Mesendoderm (in vitro differentiated cells): ENCODE data around the gene MAT2A.

ENCODE experiments used
- DNase-seq: peaks from one replicate; pipeline ENCODE4 v3.0.0; 2013
- H2AK5ac ChIP-seq: 2 replicates; pipeline ENCODE4 v1.6.1; 2013; ENCODE audit warnings: low read length, inconsistent platforms
- H2BK120ac ChIP-seq: 2 replicates; pipeline ENCODE4 v1.6.1; 2013; ENCODE audit warnings: low read depth, mild to moderate bottlenecking, low read length, moderate library complexity, mixed read lengths
- H2BK15ac ChIP-seq: replicated peaks from 2 replicates; pipeline ENCODE4 v1.6.1; 2013; ENCODE audit warnings: low read depth, mild to moderate bottlenecking, moderate library complexity
- H2BK5ac ChIP-seq: 2 replicates; pipeline ENCODE4 v1.6.1; 2013; ENCODE audit warnings: low read length, inconsistent platforms
- H3K18ac ChIP-seq: 2 replicates; pipeline ENCODE4 v1.6.1; 2013; ENCODE audit warnings: mild to moderate bottlenecking, low read length, mixed read lengths
- H3K23ac ChIP-seq: one replicate; pipeline ENCODE4 v1.6.1; 2013; ENCODE audit warnings: low read length
- H3K27ac ChIP-seq: 2 replicates; pipeline ENCODE4 v1.5.1; 2013; ENCODE audit warnings: low read depth, mild to moderate bottlenecking, inconsistent platforms, low read length, moderate library complexity
- H3K27me3 ChIP-seq: 2 replicates; pipeline ENCODE4 v1.6.1; 2013; ENCODE audit warnings: low read length, control low read depth, mild to moderate bottlenecking, inconsistent platforms; ENCODE audit not compliant: insufficient read depth, poor library complexity
- H3K36me3 ChIP-seq: 2 replicates; pipeline ENCODE4 v1.6.1; 2013; ENCODE audit warnings: low read length, inconsistent platforms; ENCODE audit not compliant: control insufficient read depth, insufficient read depth
- H3K4ac ChIP-seq: one replicate; pipeline ENCODE4 v1.6.1; 2013; ENCODE audit warnings: low read depth, mild to moderate bottlenecking, low read length, moderate library complexity
- H3K4me1 ChIP-seq: 2 replicates; pipeline ENCODE4 v1.6.1; 2013; ENCODE audit warnings: low read depth, low read length, inconsistent platforms; ENCODE audit not compliant: control insufficient read depth
- H3K4me2 ChIP-seq: 2 replicates; pipeline ENCODE4 v1.6.1; 2013; ENCODE audit warnings: low read length
- H3K4me3 ChIP-seq: 2 replicates; pipeline ENCODE4 v1.5.1; 2013; ENCODE audit warnings: mild to moderate bottlenecking, low read length
- H3K56ac ChIP-seq: one replicate; pipeline ENCODE4 v1.6.1; 2013; ENCODE audit warnings: low read length
- H3K79me1 ChIP-seq: 2 replicates; pipeline ENCODE4 v1.6.1; 2013; ENCODE audit warnings: low read length, inconsistent platforms
- H3K79me2 ChIP-seq: 2 replicates; pipeline ENCODE4 v1.6.1; 2013; ENCODE audit warnings: mild to moderate bottlenecking, low read length; ENCODE audit not compliant: control insufficient read depth, insufficient read depth
- H3K9ac ChIP-seq: 2 replicates; pipeline ENCODE4 v1.6.1; 2013; ENCODE audit warnings: low read length, inconsistent platforms
- H4K5ac ChIP-seq: one replicate; pipeline ENCODE4 v1.6.1; 2013; ENCODE audit warnings: low read length
- H4K8ac ChIP-seq: one replicate; pipeline ENCODE4 v1.6.1; 2013; ENCODE audit warnings: low read depth, mild to moderate bottlenecking, control low read depth, low read length, moderate library complexity
- WGBS: extraction: QIAGEN DNeasy Blood & Tissue Kit; methylation state at CpG from one replicate; pipeline ENCODE4 v1.1.7; 2013; ENCODE audit warnings: low lambda C conversion rate, missing lambda C conversion rate; ENCODE audit not compliant: insufficient coverage; ENCODE audit errors: extremely low coverage; 5-methylcytosine and 5-hydroxymethylcytosine counted together

The MAT2A gene

DNA sequence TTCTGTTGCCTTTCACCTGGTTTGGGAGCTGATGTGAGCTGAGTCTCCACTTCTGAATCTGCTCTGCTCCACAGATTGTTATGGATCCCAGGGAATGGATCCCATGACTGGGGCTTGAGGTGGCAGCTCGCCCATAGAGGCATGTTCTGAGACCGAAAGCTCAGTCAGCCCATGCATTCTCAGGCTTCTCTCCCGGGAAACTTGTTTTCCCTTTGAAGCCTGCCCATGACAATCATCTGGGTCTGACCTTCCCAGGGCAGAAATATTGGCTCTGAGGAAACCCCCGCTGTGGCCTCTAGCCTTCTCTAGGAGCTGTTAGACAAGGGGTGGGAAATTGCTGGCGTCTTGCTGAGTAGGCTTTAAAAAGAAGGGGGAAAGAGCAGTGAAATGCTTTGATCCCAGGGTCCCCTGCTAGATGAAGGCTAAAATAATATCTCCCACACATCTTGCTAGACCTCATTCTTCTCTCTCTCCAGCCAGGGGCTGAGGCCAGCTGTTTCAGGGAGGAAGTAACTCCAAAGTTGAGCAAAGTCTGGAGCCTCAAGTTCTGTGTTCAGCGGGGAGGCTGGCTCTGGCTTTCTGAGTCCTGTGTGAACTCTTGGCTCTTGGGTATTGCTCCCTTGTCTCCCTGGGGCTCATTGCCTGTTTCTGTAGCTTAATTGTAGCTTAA lies 40.4 kb downstream of the MAT2A start:
- Histone ChIP-seq H3K18ac (peak overlapping the region; percentile 89), H3K23ac (no peak overlapping the region), H2BK120ac (peak overlapping the region; percentile 86), H3K56ac (peak overlapping the region; percentile 95), H3K9ac (peak overlapping the region; percentile 76), H3K27ac (peak overlapping the region; percentile 93), H3K4me3 (no peak overlapping the region), H3K79me1 (peaks cover 9% of the 10 kb centered on the region), H3K4me2 (peak overlapping the region; percentile 71), H3K79me2 (peaks cover 9% of the 10 kb centered on the region), H2BK15ac (no peak overlapping the region), H2BK5ac (peak overlapping the region; percentile 79), H2AK5ac (no peak overlapping the region), H3K36me3 (no peaks in the 10 kb centered on the region), H4K5ac (no peak overlapping the region), H4K8ac (no peak overlapping the region), H3K4ac (peak overlapping the region; percentile 66), H3K27me3 (no peaks in the 10 kb centered on the region), H3K4me1 (peaks cover 10% of the 10 kb centered on the region)
- peak; percentile 95 for DNase-seq
- WGBS: no CpG with 5 or more reads among the region's 6 CpGs

DNA sequence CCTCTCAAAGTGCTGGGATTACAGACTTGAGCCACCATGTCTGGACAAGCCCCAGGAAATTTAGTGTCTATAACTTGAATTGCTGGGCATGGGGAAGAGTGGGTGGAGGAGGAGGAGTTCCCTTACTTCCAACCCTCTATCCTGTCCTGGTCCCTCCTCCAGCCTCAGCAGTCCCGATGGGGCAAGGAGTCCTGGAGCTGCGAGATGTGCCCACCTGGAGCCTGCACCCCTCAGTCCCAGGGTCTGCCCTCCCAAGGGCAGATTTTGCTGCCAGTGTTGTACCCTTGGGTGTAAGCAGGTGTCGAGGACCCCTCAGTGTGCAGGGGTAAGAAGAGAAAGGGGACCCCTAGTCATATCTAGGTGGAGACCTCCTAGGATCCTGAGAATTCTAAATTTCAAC lies 41.2 kb downstream of the MAT2A start:
- Histone ChIP-seq H3K4me1 (peaks cover 17% of the 10 kb centered on the region), H2BK15ac (no peak overlapping the region), H4K8ac (peak overlapping the region; percentile 91), H2AK5ac (peak overlapping the region; percentile 87), H3K23ac (peak overlapping the region; percentile 84), H3K79me2 (peaks cover 9% of the 10 kb centered on the region), H3K36me3 (no peaks in the 10 kb centered on the region), H3K18ac (peak overlapping the region; percentile 41), H2BK5ac (peak overlapping the region; percentile 89), H3K27ac (peak overlapping the region; percentile 93), H4K5ac (no peak overlapping the region), H3K56ac (peak overlapping the region; percentile 83), H3K9ac (peak overlapping the region; percentile 57), H3K79me1 (peaks cover 9% of the 10 kb centered on the region), H2BK120ac (peak overlapping the region; percentile 33), H3K27me3 (no peaks in the 10 kb centered on the region), H3K4ac (no peak overlapping the region), H3K4me3 (no peak overlapping the region), H3K4me2 (no peak overlapping the region)
- no CpG with 5 or more reads among the region's 3 CpGs for WGBS
- DNase-seq: no peak

DNA sequence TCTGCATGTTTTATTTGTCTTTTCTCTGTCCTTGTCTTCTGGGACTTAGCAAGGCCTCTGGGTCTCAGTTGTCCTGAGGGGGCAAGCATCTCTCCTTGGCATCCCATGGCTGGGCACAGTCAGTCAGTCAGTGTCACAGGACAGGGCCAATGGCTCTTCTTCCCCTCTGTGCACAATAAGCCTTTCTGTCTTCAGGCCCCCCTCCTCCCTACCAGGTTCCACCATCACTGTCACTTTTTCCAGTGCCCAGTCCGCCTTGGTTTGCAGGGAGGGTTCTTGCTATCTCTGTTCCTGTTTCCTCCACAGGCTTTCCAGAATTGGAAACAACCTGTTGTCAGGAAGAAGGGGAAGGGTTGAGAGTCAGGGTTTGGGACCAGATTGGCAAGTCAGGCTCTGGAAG lies 43.5 kb downstream of the MAT2A start:
- Histone ChIP-seq H3K36me3 (no peaks in the 10 kb centered on the region), H3K23ac (no peak overlapping the region), H3K18ac (no peak overlapping the region), H3K56ac (no peak overlapping the region), H4K8ac (no peak overlapping the region), H4K5ac (no peak overlapping the region), H2BK15ac (no peak overlapping the region), H3K79me2 (peaks cover 9% of the 10 kb centered on the region), H3K27ac (no peak overlapping the region), H3K9ac (no peak overlapping the region), H3K79me1 (peaks cover 9% of the 10 kb centered on the region), H2AK5ac (no peak overlapping the region), H3K4ac (no peak overlapping the region), H2BK120ac (no peak overlapping the region), H3K27me3 (no peaks in the 10 kb centered on the region), H3K4me1 (peaks cover 21% of the 10 kb centered on the region), H3K4me2 (no peak overlapping the region), H3K4me3 (no peak overlapping the region), H2BK5ac (no peak overlapping the region)
- WGBS: no CpG with 5 or more reads among the region's 1 CpG
- no peak for DNase-seq

DNA sequence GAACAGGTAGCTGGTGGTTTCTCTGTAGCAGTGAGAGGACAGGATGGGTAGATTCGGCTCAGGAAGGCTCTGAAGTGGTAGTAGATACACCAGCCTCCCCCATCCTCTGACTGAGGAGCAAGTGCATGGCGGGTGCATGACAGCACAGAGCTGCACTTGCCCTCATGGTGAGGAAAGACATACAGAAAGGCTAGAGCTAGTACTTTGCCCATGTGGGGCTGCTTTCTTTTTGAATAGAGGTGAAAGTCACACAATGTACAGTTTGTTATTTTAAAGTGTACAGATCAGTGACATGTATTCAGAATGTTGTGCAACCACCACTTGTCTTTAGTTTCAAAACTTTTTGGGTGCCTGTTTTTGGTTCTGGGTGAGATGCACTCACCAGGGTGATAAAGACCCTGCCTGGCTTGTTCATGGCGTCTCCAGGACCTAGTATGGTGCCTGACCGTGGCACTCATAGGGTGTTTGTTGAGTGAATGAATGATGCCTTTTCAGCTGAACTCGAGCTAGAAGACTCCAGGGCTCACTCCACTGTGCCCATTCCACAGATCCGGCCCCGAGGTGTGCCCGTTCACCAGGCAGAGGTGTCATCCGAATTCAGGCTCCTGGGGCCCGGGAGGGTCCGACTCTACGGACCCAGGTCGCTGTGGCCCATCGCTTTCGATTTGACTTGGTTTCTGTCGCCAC lies 44.8 kb downstream of the MAT2A start:
- no peak for DNase-seq
- H2BK120ac ChIP-seq: no peak overlapping the region

DNA sequence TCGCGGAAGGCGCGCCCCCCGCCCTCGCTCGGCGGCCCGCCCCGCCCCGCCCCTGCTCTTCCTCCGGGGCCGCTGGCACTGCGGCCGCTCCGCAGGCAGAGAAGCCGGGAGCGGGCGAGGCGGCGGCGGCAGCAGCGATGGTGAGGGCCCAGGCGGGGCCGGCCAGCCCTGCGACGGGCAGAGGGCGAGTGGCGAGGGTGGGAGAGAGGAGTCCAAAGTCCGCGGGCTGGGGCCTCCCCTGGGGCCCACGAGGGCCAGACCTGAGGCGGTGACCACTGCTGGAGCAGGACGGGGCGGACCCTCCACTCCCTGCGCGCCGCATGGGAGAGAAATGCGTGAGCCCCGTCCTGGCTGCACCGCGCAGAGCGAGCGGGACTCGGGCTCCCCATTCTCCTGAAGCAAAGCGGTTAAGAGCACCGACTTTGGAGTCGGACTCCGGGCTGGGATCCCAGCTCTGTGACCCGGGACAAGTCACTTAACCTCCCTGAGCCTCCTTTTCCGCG lies 45.4 kb downstream of the MAT2A start, which contains the start of gene VAMP5:
VAMP5 (plus strand) TSS at position 78 of the 503 bp plus-strand sequence; CDS start at position 138, 60 bp downstream.
- DNase-seq: no peak
- peak within 1 kb of the TSS; percentile 82 for H3K18ac ChIP-seq
- no peak within 1 kb of the TSS for H4K8ac ChIP-seq
- peak within 1 kb of the TSS; percentile 1 for H2BK120ac ChIP-seq
- H3K27ac ChIP-seq: peak within 1 kb of the TSS; percentile 66
- H3K23ac ChIP-seq: peak within 1 kb of the TSS; percentile 83
- peaks cover 5% of the 10 kb centered on the region for H3K79me2 ChIP-seq
- peak within 1 kb of the TSS; percentile 6 for H2AK5ac ChIP-seq
- H2BK15ac ChIP-seq: no peak within 1 kb of the TSS
- no peaks in the 10 kb centered on the region for H3K36me3 ChIP-seq
- peak within 1 kb of the TSS; percentile 80 for H3K56ac ChIP-seq
- no peak within 1 kb of the TSS for H3K4me3 ChIP-seq
- peak within 1 kb of the TSS; percentile 7 for H3K4ac ChIP-seq
- H3K4me1 ChIP-seq: peaks cover 13% of the 10 kb centered on the region
- H3K4me2 ChIP-seq: peak within 1 kb of the TSS; percentile 35
- no CpG with 5 or more reads among the region's 52 CpGs for WGBS
- H4K5ac ChIP-seq: no peak within 1 kb of the TSS
- peak within 1 kb of the TSS; percentile 61 for H3K9ac ChIP-seq
- H3K27me3 ChIP-seq: no peaks in the 10 kb centered on the region
- no peak within 1 kb of the TSS for H2BK5ac ChIP-seq
- peaks cover 9% of the 10 kb centered on the region for H3K79me1 ChIP-seq

More for the DNA sequence above, 44.8 kb downstream of the MAT2A start:
- H3K9ac ChIP-seq: peak overlapping the region; percentile 34
- peak overlapping the region; percentile 80 for H3K56ac ChIP-seq
- WGBS: no CpG with 5 or more reads among the region's 16 CpGs
- no peak overlapping the region for H3K4me2 ChIP-seq
- H4K5ac ChIP-seq: no peak overlapping the region
- peaks cover 5% of the 10 kb centered on the region for H3K79me2 ChIP-seq
- peak overlapping the region; percentile 82 for H3K18ac ChIP-seq
- peaks cover 17% of the 10 kb centered on the region for H3K4me1 ChIP-seq
- H3K27me3 ChIP-seq: no peaks in the 10 kb centered on the region
- H3K4me3 ChIP-seq: no peak overlapping the region
- H2BK5ac ChIP-seq: no peak overlapping the region
- H3K23ac ChIP-seq: no peak overlapping the region
- H3K4ac ChIP-seq: peak overlapping the region; percentile 7
- no peak overlapping the region for H2AK5ac ChIP-seq
- no peak overlapping the region for H4K8ac ChIP-seq
- no peak overlapping the region for H2BK15ac ChIP-seq
- H3K79me1 ChIP-seq: peaks cover 9% of the 10 kb centered on the region
- no peak overlapping the region for H3K27ac ChIP-seq
- H3K36me3 ChIP-seq: no peaks in the 10 kb centered on the region
